Measurements from ENCODE around the gene ZNF469. TPM values are rescaled to one million over a fixed set of nuclear protein-coding genes. Genes with fewer than 3 reads are reported as not detected.

ZNF469 gene
- total and polyA plus RNA-seq, 2 donors (not counting 3 experiments of a cell fraction or from before 2014, with no cell fraction given): 0.90 to 5.7 TPM

- H4K20me1 ChIP-seq (replicated peaks; ENCODE audit: control insufficient read depth, extremely low read depth, insufficient read depth, low read length): no peaks in the 10 kb centered on the region
- H3K4me2 ChIP-seq (ENCODE audit: insufficient read depth, low read length): no peak overlapping the region
- POLR2A ChIA-PET: no interaction called here
- no peaks in the 10 kb centered on the region for H3K4me1 ChIP-seq (ENCODE audit: control insufficient read depth, extremely low read depth, insufficient read depth, low read length)
- TF ChIP-seq MAX (IDR thresholded peaks at IDR 0.05; ENCODE audit: insufficient read depth, insufficient read length) (no peak), EZH2 (IDR thresholded peaks at IDR 0.05; ENCODE audit: borderline replicate concordance, low read depth, low read length, severe bottlenecking) (no peak), POLR2A (IDR thresholded peaks at IDR 0.05; ENCODE audit: low read depth, low read length) (no peak), CTCF (IDR thresholded peaks at IDR 0.05; ENCODE audit: extremely low read depth in 1 of 2, insufficient read depth in 1 of 2, low read depth in 1 of 2, low read length in 2 of 2) (no peak), GATA2 (IDR thresholded peaks at IDR 0.05; ENCODE audit: insufficient read depth, insufficient read length, low read depth, low read length) (no peak), JUN (IDR thresholded peaks at IDR 0.05; ENCODE audit: borderline replicate concordance, insufficient read depth, insufficient read length, low read depth) (no peak), POLR2AphosphoS5 (IDR thresholded peaks at IDR 0.05; ENCODE audit: insufficient read depth, low read depth, low read length) (no peak), FOS (IDR thresholded peaks at IDR 0.05; ENCODE audit: borderline replicate concordance, insufficient read depth, low read length) (no peak), MYC (IDR thresholded peaks at IDR 0.05; ENCODE audit: low read depth, low read length) (no peak)
- intact Hi-C loops (cut with micrococcal nuclease) (no loop called here), dilution Hi-C loops (cut with MboI; ENCODE audit: extremely low pct_ligation_motif_present, low sequenced_read_pairs) (no loop called here)
- no peak overlapping the region for H3K4me3 ChIP-seq (replicated peaks in 1 of 3; ENCODE audit: insufficient read depth in 1 of 3, low read depth in 1 of 3, low read length in 3 of 3)
- H3K36me3 ChIP-seq (ENCODE audit: control insufficient read depth in 2 of 2, extremely low read depth in 1 of 2, insufficient read depth in 2 of 2, low read length in 2 of 2): no peaks in the 10 kb centered on the region
- H3K27ac ChIP-seq (ENCODE audit: insufficient read depth, low read depth, low read length): no peak overlapping the region
- BruUV-seq (replicated peaks): no TSS peak
- peaks cover 0 to 2% of the 10 kb centered on the region in 2 experiments for H3K27me3 ChIP-seq (ENCODE audit: control insufficient read depth in 2 of 2, insufficient read depth in 2 of 2, low read length in 2 of 2)
- H3K9ac ChIP-seq (replicated peaks; ENCODE audit: extremely low read depth, insufficient read depth, low read length): no peak overlapping the region
- CTCF ChIA-PET: no interaction called here
- no peak overlapping the region for H2AFZ ChIP-seq (ENCODE audit: low read depth, low read length)
- FAIRE-seq: no peak
- no peaks in the 10 kb centered on the region for H3K9me1 ChIP-seq (replicated peaks; ENCODE audit: control insufficient read depth, extremely low read depth, insufficient read depth, low read length)
- DNase-seq (ENCODE audit: low read depth, low spot score): no peak
- H3K79me2 ChIP-seq (ENCODE audit: control insufficient read depth, insufficient read depth, low read length): no peaks in the 10 kb centered on the region
- no peaks in the 10 kb centered on the region for H3K9me3 ChIP-seq (replicated peaks; ENCODE audit: control insufficient read depth, insufficient read depth, low read length)
Measured at GRCh38 chr16:88369447-88370008, 13.2 kb upstream of the ZNF469 start.
